SJCRH30 (cell line): Measurements from ENCODE around the gene SERHL2. TPM values are rescaled to one million over a fixed set of nuclear protein-coding genes. Genes with fewer than 3 reads are reported as not detected.
A peak's percentile ranks its signal among the peaks of the same experiment; 100 is the strongest.
"Not testable (repeated sequence)": the region's sequence is repeated elsewhere in the genome, so short reads cannot be mapped to it uniquely, and the experiment has no call there.

Source experiments
- DNase-seq, 2 experiments: peaks; one replicate each; pipeline ENCODE4 v3.0.0-alpha.2; 2015 to 2020
- H3K27ac ChIP-seq: fragments of 250-450 bp; sonication (Bioruptor Pico); 2 replicates; pipeline ENCODE4 v1.5.1; 2020; ENCODE audit warnings: mild to moderate bottlenecking, moderate library complexity
- H3K27me3 ChIP-seq: fragments of 250-450 bp; sonication (Bioruptor Pico); 2 replicates; pipeline ENCODE4 v1.5.1; 2020; ENCODE audit warnings: mild to moderate bottlenecking, moderate library complexity
- H3K36me3 ChIP-seq: fragments of 250-450 bp; sonication (Bioruptor Pico); 2 replicates; pipeline ENCODE4 v1.5.1; 2020; ENCODE audit warnings: mild to moderate bottlenecking, moderate library complexity
- H3K4me1 ChIP-seq: fragments of 250-450 bp; sonication (Bioruptor Pico); 2 replicates; pipeline ENCODE4 v1.5.1; 2020; ENCODE audit warnings: mild to moderate bottlenecking, moderate library complexity
- H3K4me3 ChIP-seq: fragments of 250-450 bp; sonication (Bioruptor Pico); 2 replicates; pipeline ENCODE4 v1.5.1; 2020; ENCODE audit warnings: mild to moderate bottlenecking, moderate library complexity
- H3K9me3 ChIP-seq: fragments of 250-450 bp; sonication (Bioruptor Pico); replicated peaks from 2 replicates; pipeline ENCODE4 v1.5.1; 2020; ENCODE audit warnings: mild to moderate bottlenecking, moderate library complexity
- total RNA-seq: library from RNA; depleted of rRNA; stranded (reverse); fragments of >200 nt; shearing (Covaris generic); gene quantifications from 2 replicates; pipeline ENCODE4 v1.2.3, GENCODE V29; 2014

The SERHL2 gene
- total RNA-seq, 1 experiment from 2014 or later, result 6.9 TPM

- H3K27ac ChIP-seq, result peak overlapping the region; percentile 44
- not testable (repeated sequence) for H3K9me3 ChIP-seq, H3K27me3 ChIP-seq, H3K4me1 ChIP-seq, H3K4me3 ChIP-seq
- peak; percentile 61 to 75 for DNase-seq
- H3K36me3 ChIP-seq, result peaks cover 39% of the 10 kb centered on the region
These were observed 23.4 kb downstream of the SERHL2 start for GRCh38 chr22:42577141-42577540.

GRCh38 chr22:42577623-42578240 lies 24.0 kb downstream of the SERHL2 start:
- H3K36me3 ChIP-seq, result peaks cover 37% of the 10 kb centered on the region
- no peak overlapping the region for H3K4me3 ChIP-seq
- DNase-seq, result no peak
- no peaks in the 10 kb centered on the region for H3K27me3 ChIP-seq
- no peaks in the 10 kb centered on the region for H3K9me3 ChIP-seq
- peaks cover 6% of the 10 kb centered on the region for H3K4me1 ChIP-seq
- peak overlapping the region; percentile 44 for H3K27ac ChIP-seq

- H3K27ac ChIP-seq, H3K27me3 ChIP-seq, DNase-seq, H3K9me3 ChIP-seq, H3K4me1 ChIP-seq, H3K4me3 ChIP-seq: not testable (repeated sequence)
- peaks cover 43% of the 10 kb centered on the region for H3K36me3 ChIP-seq
These were observed 26.3 kb downstream of the SERHL2 start for GRCh38 chr22:42580040-42580439.

GRCh38 chr22:42581194-42581761 lies 27.5 kb downstream of the SERHL2 start:
- Histone ChIP-seq H3K36me3 (peaks cover 53% of the 10 kb centered on the region), H3K27ac (peak overlapping the region; percentile 71), H3K4me3 (peak overlapping the region; percentile 100)
- not testable (repeated sequence) for H3K27me3 ChIP-seq, DNase-seq, H3K9me3 ChIP-seq, H3K4me1 ChIP-seq

- H3K4me1 ChIP-seq, result peaks cover 5% of the 10 kb centered on the region
- H3K36me3 ChIP-seq, result peaks cover 61% of the 10 kb centered on the region
- peak overlapping the region; percentile 71 for H3K27ac ChIP-seq
- DNase-seq, result peak; percentile 84 to 88
- H3K9me3 ChIP-seq, result no peaks in the 10 kb centered on the region
- H3K27me3 ChIP-seq, result no peaks in the 10 kb centered on the region
- H3K4me3 ChIP-seq, result peak overlapping the region; percentile 100
These were observed 28.3 kb downstream of the SERHL2 start for GRCh38 chr22:42581762-42582716.

- no peak overlapping the region for H3K27ac ChIP-seq
- no peaks in the 10 kb centered on the region for H3K27me3 ChIP-seq
- no peaks in the 10 kb centered on the region; the same call in 1 of the 2 replicates for H3K4me1 ChIP-seq
- peaks cover 63% of the 10 kb centered on the region for H3K36me3 ChIP-seq
- no peak overlapping the region for H3K4me3 ChIP-seq
- no peak for DNase-seq
- no peaks in the 10 kb centered on the region for H3K9me3 ChIP-seq
These were observed 29.2 kb downstream of the SERHL2 start for GRCh38 chr22:42582987-42583386.

- Histone ChIP-seq H3K9me3 (no peaks in the 10 kb centered on the region), H3K27me3 (no peaks in the 10 kb centered on the region), H3K4me3 (no peak overlapping the region), H3K36me3 (peaks cover 65% of the 10 kb centered on the region), H3K27ac (no peak overlapping the region), H3K4me1 (no peaks in the 10 kb centered on the region; the same call in 1 of the 2 replicates)
- DNase-seq, result no peak
These were observed 30.7 kb downstream of the SERHL2 start for GRCh38 chr22:42584364-42584940.

GRCh38 chr22:42585096-42585495 lies 31.3 kb downstream of the SERHL2 start:
- DNase-seq, result no peak
- Histone ChIP-seq H3K9me3 (no peaks in the 10 kb centered on the region), H3K27me3 (no peaks in the 10 kb centered on the region), H3K4me1 (no peaks in the 10 kb centered on the region; the same call in 1 of the 2 replicates), H3K36me3 (peaks cover 64% of the 10 kb centered on the region), H3K27ac (no peak overlapping the region), H3K4me3 (no peak overlapping the region)

- H3K36me3 ChIP-seq, result peaks cover 75% of the 10 kb centered on the region
- no peaks in the 10 kb centered on the region for H3K27me3 ChIP-seq
- no peak overlapping the region for H3K27ac ChIP-seq
- no peaks in the 10 kb centered on the region; the same call in 1 of the 2 replicates for H3K4me1 ChIP-seq
- H3K9me3 ChIP-seq, result no peaks in the 10 kb centered on the region
- no peak overlapping the region for H3K4me3 ChIP-seq
- DNase-seq, result no peak
These were observed 32.6 kb downstream of the SERHL2 start for GRCh38 chr22:42586381-42586780.

GRCh38 chr22:42587588-42588175 lies 33.9 kb downstream of the SERHL2 start:
- Histone ChIP-seq H3K4me3 (no peak overlapping the region), H3K36me3 (peaks cover 79% of the 10 kb centered on the region), H3K9me3 (no peaks in the 10 kb centered on the region), H3K27ac (no peak overlapping the region), H3K4me1 (no peaks in the 10 kb centered on the region), H3K27me3 (no peaks in the 10 kb centered on the region)
- DNase-seq, result no peak

- Histone ChIP-seq H3K4me1 (no peaks in the 10 kb centered on the region), H3K4me3 (no peak overlapping the region), H3K36me3 (peaks cover 85% of the 10 kb centered on the region), H3K27me3 (no peaks in the 10 kb centered on the region), H3K9me3 (no peaks in the 10 kb centered on the region), H3K27ac (no peak overlapping the region)
- no peak for DNase-seq
These were observed 38.2 kb downstream of the SERHL2 start for GRCh38 chr22:42591987-42592386.

GRCh38 chr22:42595434-42595833 lies 41.7 kb downstream of the SERHL2 start:
- no peaks in the 10 kb centered on the region for H3K4me1 ChIP-seq
- H3K27ac ChIP-seq, result no peak overlapping the region
- H3K9me3 ChIP-seq, result no peaks in the 10 kb centered on the region
- no peaks in the 10 kb centered on the region for H3K27me3 ChIP-seq
- no peak overlapping the region for H3K4me3 ChIP-seq
- H3K36me3 ChIP-seq, result peaks cover 88% of the 10 kb centered on the region
- no peak for DNase-seq

GRCh38 chr22:42596336-42596735 lies 42.6 kb downstream of the SERHL2 start:
- Histone ChIP-seq H3K4me1 (no peaks in the 10 kb centered on the region), H3K27me3 (no peaks in the 10 kb centered on the region), H3K36me3 (peaks cover 88% of the 10 kb centered on the region), H3K4me3 (no peak overlapping the region), H3K27ac (no peak overlapping the region), H3K9me3 (no peaks in the 10 kb centered on the region)
- no peak for DNase-seq

- no peaks in the 10 kb centered on the region for H3K27me3 ChIP-seq
- no peak overlapping the region for H3K27ac ChIP-seq
- H3K4me3 ChIP-seq, result no peak overlapping the region
- H3K9me3 ChIP-seq, result no peaks in the 10 kb centered on the region
- no peak for DNase-seq
- peaks cover 91% of the 10 kb centered on the region for H3K36me3 ChIP-seq
- H3K4me1 ChIP-seq, result no peaks in the 10 kb centered on the region
These were observed 43.2 kb downstream of the SERHL2 start for GRCh38 chr22:42596863-42597530.
